BJ (cell line): ENCODE measurements around the gene LPIN3. TPM values are rescaled to one million over a fixed set of nuclear protein-coding genes. Genes with fewer than 3 reads are reported as not detected.

ENCODE experiments used
- CTCF ChIA-PET: fragments of 350-600 bp; formaldehyde crosslinking; extraction: SDS; loops from one replicate; lab custom pipeline; 2021; ENCODE audit warnings: antibody characterized with exemption, inconsistent platforms; lab: Yijun Ruan, JAX
- POLR2A ChIA-PET: fragments of 300-600 bp; sonication (Branson Sonifier 250); formaldehyde crosslinking; extraction: SDS; loops from one replicate; lab custom pipeline; 2021; ENCODE audit warnings: antibody characterized with exemption; lab: Charles Lee
- DNase-seq: peaks from one replicate; pipeline ENCODE4 v3.0.0-alpha.2; 2011; ENCODE audit warnings: low read depth
- H3K27me3 ChIP-seq: 2 replicates; pipeline ENCODE4 v1.6.0; 2011; ENCODE audit warnings: low read length; ENCODE audit not compliant: control insufficient read depth, insufficient read depth
- H3K36me3 ChIP-seq: 2 replicates; pipeline ENCODE4 v1.5.1; 2011; ENCODE audit warnings: low read length; ENCODE audit not compliant: control insufficient read depth, insufficient read depth
- H3K4me3 ChIP-seq: 2 replicates; pipeline ENCODE4 v1.5.1; 2011; ENCODE audit warnings: low read depth, mild to moderate bottlenecking, control low read depth, low read length
- CTCF ChIP-seq: IDR thresholded peaks from 2 replicates; pipeline ENCODE4 v1.5.1; 2011; ENCODE audit warnings: low read depth, mild to moderate bottlenecking, control low read depth, inconsistent platforms, low read length, moderate library complexity; ENCODE audit not compliant: insufficient read depth
- polyA plus RNA-seq: library from polyadenylated mRNA; depleted of rRNA; stranded (reverse); fragments of >200 nt; gene quantifications from 2 replicates; pipeline ENCODE4 v1.2.3, GENCODE V29; 2011

Gene LPIN3
- polyA plus RNA-seq, 1 experiment, result 11.5 TPM

GRCh38 chr20:41336711-41337492 is 3.7 kb upstream of the LPIN3 start:
- Histone ChIP-seq H3K4me3 (no peak overlapping the region), H3K36me3 (no peaks in the 10 kb centered on the region), H3K27me3 (no peaks in the 10 kb centered on the region)
- POLR2A ChIA-PET, result no interaction called here
- no peak for DNase-seq
- TF ChIP-seq CTCF, result no peak
- CTCF ChIA-PET, result interaction anchor here (2.9 to 5.3 kb wide), 2 partner anchors 163 to 203 kb away, joined by 17 to 149 read pairs; no protein-coding TSS in a partner anchor

DNA sequence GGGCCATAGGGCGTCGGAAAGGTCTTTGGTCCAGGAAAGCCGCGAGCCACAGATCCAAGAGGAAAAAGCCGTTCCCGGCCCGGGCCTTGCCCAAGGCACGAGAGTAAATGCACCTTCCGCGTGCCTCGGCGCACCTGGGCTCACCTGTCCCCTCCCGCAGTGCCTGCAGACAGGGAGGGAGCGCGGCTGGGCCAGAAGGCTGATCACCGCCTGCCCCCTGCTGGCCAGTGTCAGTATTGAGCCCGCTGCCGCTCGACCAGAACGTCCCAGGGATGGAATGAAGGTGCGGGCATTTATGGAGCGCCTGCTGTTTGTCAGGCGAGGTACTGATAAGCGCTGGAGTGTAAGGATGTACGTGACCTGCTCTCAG is 679 bp upstream of the LPIN3 start:
- Histone ChIP-seq H3K27me3 (no peaks in the 10 kb centered on the region), H3K36me3 (no peaks in the 10 kb centered on the region; the same call in 1 of the 2 replicates), H3K4me3 (peak overlapping the region; percentile 54)
- no peak for DNase-seq
- peak; percentile 94 for TF ChIP-seq CTCF
- ChIA-PET POLR2A (interaction anchor here (0.7 kb wide), 2 partner anchors 525 to 592 kb away, joined by 15 to 20 read pairs; no protein-coding TSS in a partner anchor), CTCF (interaction anchor here (0.7 to 5.3 kb wide), 55 partner anchors 9 to 377 kb away, joined by 3 to 149 read pairs (median 4); partner anchors contain the start of gene ZHX3)

DNA sequence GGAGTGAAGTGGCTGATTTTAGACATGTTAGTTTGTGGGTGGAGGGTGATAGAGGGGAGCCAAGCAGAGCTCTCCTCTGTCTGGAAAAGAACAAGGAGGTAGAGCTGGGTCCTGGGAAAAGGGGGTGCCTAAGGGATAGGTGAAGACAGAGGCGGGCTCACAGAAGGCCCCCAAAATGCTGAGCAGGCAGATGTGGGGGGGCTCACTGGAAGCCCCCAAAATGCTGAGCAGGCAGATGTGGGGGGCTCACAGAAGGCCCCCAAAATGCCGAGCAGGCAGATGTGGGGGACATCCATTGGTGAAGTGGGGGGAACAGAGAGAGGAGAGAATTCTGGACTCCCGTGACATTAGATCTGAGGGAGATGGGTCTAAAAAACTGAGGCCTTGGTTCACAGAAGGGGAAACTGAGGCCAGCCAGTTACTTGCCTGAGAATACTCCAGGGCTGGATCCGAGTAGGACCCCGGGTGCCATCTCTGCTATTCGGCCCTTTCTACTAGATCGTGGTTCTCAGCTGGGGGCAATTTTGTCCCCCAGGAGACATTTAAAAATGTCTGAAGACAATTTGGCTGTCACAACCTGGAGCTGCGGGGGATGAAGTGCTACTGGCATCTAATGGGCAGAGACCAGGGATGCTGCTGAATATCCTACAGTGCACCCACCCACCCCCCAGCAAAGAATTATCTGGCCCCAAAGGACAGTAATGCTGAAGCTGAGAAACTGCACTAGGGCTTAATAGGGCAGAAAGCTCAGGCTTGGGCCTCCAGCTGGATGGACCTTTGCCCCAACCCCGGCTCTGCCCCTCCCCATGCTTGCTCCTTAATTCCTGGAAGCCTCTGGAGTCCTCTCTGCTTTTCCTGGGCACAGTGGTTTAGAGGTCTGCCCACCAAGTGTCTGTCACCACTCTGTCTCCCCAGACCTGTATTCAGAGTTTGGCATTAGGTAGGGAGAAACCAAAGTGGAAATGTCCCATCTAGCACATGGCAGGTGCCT is 2.1 kb downstream of the LPIN3 start:
- no peak for DNase-seq
- CTCF ChIA-PET, result interaction anchor here (1.7 to 3.4 kb wide), 3 partner anchors 67 to 169 kb away, joined by 7 to 27 read pairs (median 19); no protein-coding TSS in a partner anchor
- TF ChIP-seq CTCF, result no peak

GRCh38 chr20:41344477-41344876 is 3.9 kb downstream of the LPIN3 start:
- H3K36me3 ChIP-seq, result peaks cover 4% of the 10 kb centered on the region
- DNase-seq, result no peak
- CTCF ChIA-PET, result interaction anchor here (0.8 to 2.3 kb wide), 2 partner anchors 66 to 172 kb away, joined by 3 to 8 read pairs; no protein-coding TSS in a partner anchor
- POLR2A ChIA-PET, result no interaction called here
- no peaks in the 10 kb centered on the region for H3K27me3 ChIP-seq
- no peak overlapping the region for H3K4me3 ChIP-seq
- no peak for TF ChIP-seq CTCF

More for the DNA sequence above, 2.1 kb downstream of the LPIN3 start:
- Histone ChIP-seq H3K27me3 (no peaks in the 10 kb centered on the region), H3K36me3 (no peaks in the 10 kb centered on the region; the same call in none of the 2 replicates), H3K4me3 (no peak overlapping the region)
- POLR2A ChIA-PET, result interaction anchor here (0.5 kb wide), 1 partner anchor 8 kb away, joined by 3 read pairs; no protein-coding TSS in a partner anchor
